SH-SY5Y (cell line): Measurements from ENCODE around the gene CYSTM1.

Experiments
- GATA2 ChIP-seq: IDR thresholded peaks from 2 replicates; pipeline ENCODE4 v1.6.1; 2011; ENCODE audit warnings: mild to moderate bottlenecking, low read depth, low read length
- GATA3 ChIP-seq: IDR thresholded peaks from 2 replicates; pipeline ENCODE4 v1.6.1; 2011; ENCODE audit warnings: low read depth, mild to moderate bottlenecking, low read length, moderate library complexity

DNA sequence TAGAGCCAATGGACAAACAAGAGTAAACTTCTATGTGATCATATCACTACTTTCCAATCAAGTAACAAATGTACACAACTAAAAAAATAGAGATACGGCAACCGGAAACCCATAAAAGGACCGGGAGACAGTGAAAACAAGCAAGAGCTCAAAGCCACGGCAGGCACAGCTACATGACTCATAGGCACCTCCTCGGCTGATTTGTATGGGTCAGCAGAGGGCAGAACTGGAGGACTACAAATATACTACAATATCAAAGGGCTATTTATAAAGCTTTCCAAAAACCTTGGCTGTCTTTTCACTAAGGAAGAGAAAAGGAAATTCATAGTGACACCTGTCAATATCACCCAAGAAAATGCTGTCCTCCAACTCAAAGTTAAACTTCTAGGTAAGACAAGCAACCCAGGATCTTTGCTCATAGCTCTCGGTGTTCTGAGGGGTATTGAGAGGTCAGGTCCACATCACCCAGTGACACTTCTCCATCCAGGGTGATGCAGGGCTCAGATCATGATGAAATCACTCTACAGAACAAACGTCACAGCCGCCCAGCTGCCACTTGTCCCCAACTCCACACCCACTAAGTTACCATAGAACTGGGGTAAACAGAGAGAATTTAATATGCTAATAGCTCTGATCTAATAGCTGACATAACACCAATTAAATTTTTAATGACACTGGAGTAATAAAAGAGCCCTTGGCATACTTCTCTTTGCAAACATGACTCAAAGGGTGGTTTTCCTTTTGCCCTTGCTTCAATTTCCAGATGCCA, 86.6 kb downstream of the CYSTM1 start:
- TF ChIP-seq GATA2, result no peak
- TF ChIP-seq GATA3, result no peak
